HL-60/S4 treated with phorbol 12-myristate 13-acetate at 8.2 ng/mL for 4 days and 3 days (cell line): ENCODE measurements around the gene MNT.
"Not testable (repeated sequence)": the region's sequence is repeated elsewhere in the genome, so short reads cannot be mapped to it uniquely, and the experiment has no call there.

Experiments
- in situ Hi-C: fragments of 300-500 bp; cut with MboI; formaldehyde crosslinking; loops from 2 replicates; pipeline ENCODE4 v1.15.0; 2022; ENCODE audit warnings: low sequenced_read_pairs

MNT gene

GRCh38 chr17:2400877-2401425 is at the start of gene MNT:
Gene MNT (minus strand): TSS chr17:2401060. CDS start chr17:2400712, 348 bp downstream.
- in situ Hi-C loops, result no loop called here

- in situ Hi-C loops, result no loop called here
Measured at GRCh38 chr17:2450016-2450650, 49.3 kb upstream of the MNT start.

- in situ Hi-C loops, result no loop called here
Measured at GRCh38 chr17:2449486-2449885, 48.6 kb upstream of the MNT start.

- in situ Hi-C loops, result not testable (repeated sequence)
Measured at GRCh38 chr17:2447479-2447878, 46.6 kb upstream of the MNT start.

GRCh38 chr17:2445638-2446037 is 44.8 kb upstream of the MNT start:
- in situ Hi-C loops, result no loop called here

GRCh38 chr17:2444382-2444781 is 43.5 kb upstream of the MNT start:
- in situ Hi-C loops, result no loop called here

- in situ Hi-C loops, result no loop called here
Measured at GRCh38 chr17:2442166-2442565, 41.3 kb upstream of the MNT start.

- in situ Hi-C loops, result no loop called here
Measured at GRCh38 chr17:2440930-2441329, 40.1 kb upstream of the MNT start.

- in situ Hi-C loops, result not testable (repeated sequence)
Measured at GRCh38 chr17:2439997-2440396, 39.1 kb upstream of the MNT start.

GRCh38 chr17:2438823-2439222 is 38.0 kb upstream of the MNT start:
- in situ Hi-C loops, result no loop called here

- in situ Hi-C loops, result no loop called here
Measured at GRCh38 chr17:2436316-2436905, 35.6 kb upstream of the MNT start.

GRCh38 chr17:2435862-2436261 is 35.0 kb upstream of the MNT start:
- in situ Hi-C loops, result no loop called here

GRCh38 chr17:2435181-2435741 is 34.4 kb upstream of the MNT start:
- in situ Hi-C loops, result no loop called here

- in situ Hi-C loops, result no loop called here
Measured at GRCh38 chr17:2433696-2434095, 32.8 kb upstream of the MNT start.

GRCh38 chr17:2427910-2428309 is 27.1 kb upstream of the MNT start:
- in situ Hi-C loops, result loop anchor here (10.0 kb wide), 1 partner anchor 53 kb away; no protein-coding TSS in a partner anchor

- in situ Hi-C loops, result loop anchor here (10.0 kb wide), 1 partner anchor 52 kb away; no protein-coding TSS in a partner anchor
Measured at GRCh38 chr17:2427215-2427614, 26.4 kb upstream of the MNT start.

- in situ Hi-C loops, result loop anchor here (10.0 kb wide), 1 partner anchor 48 kb away; no protein-coding TSS in a partner anchor
Measured at GRCh38 chr17:2423271-2423670, 22.4 kb upstream of the MNT start.

- in situ Hi-C loops, result loop anchor here (10.0 kb wide), 1 partner anchor 47 kb away; no protein-coding TSS in a partner anchor
Measured at GRCh38 chr17:2421315-2422147, 20.7 kb upstream of the MNT start.

GRCh38 chr17:2420176-2420575 is 19.3 kb upstream of the MNT start:
- in situ Hi-C loops, result loop anchor here (10.0 kb wide), 1 partner anchor 45 kb away; no protein-coding TSS in a partner anchor

GRCh38 chr17:2419486-2419885 is 18.6 kb upstream of the MNT start:
- in situ Hi-C loops, result no loop called here

GRCh38 chr17:2418572-2418971 is 17.7 kb upstream of the MNT start:
- in situ Hi-C loops, result no loop called here
